ENCODE measurements around the gene CDKL1. TPM values are rescaled to one million over a fixed set of nuclear protein-coding genes. Genes with fewer than 3 reads are reported as not detected.
A peak's percentile ranks its signal among the peaks of the same experiment; 100 is the strongest.

Gene CDKL1
- 15.8 TPM for total RNA-seq

DNA sequence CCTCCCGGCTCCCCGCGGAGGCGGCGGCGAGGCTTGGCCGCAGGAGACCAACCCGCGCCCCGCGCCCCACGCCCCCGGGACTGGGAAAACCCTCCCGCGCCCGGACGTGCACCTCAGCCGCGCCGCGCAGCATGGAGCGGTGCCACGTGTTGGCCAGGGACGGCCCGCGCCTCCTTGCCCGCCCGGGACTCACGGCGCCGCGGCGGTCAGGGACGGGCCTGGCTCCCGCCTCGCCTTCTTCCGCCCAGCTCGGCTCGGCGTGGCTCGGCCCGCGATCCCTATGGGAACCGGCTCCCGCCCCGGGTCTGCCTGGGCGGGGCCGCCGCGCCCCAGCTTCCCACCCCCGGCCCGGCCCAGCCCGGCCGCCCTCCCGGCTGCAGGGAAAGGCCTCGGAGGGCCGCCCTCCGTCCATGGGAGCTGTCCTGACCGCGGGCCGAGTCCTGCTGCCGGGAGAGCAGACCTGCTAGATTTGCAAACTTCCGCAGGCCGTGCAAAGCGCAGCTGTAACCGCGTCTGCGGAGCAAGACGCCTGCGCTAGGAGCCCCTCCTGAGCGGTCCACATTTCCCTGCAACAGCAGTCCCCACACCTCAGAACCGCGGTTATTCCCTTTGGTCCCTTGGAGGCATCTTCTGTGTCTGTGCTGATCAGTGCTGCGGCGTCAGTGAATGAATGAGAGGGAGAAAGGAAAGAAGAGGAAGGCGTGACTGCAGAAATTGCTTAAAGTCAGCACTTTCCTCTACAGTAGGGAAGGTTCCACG, at the start of gene CDKL1:
TSS of gene CDKL1 (minus strand) at position 251 of the 759 bp plus-strand sequence. CDS start 1,013 bp downstream, outside the sequence.
- intact Hi-C loops (cut with DNase I): no loop called here
- ATAC-seq (peak; percentile 78), DNase-seq (ENCODE audit: low spot score) (peak; percentile 75)

DNA sequence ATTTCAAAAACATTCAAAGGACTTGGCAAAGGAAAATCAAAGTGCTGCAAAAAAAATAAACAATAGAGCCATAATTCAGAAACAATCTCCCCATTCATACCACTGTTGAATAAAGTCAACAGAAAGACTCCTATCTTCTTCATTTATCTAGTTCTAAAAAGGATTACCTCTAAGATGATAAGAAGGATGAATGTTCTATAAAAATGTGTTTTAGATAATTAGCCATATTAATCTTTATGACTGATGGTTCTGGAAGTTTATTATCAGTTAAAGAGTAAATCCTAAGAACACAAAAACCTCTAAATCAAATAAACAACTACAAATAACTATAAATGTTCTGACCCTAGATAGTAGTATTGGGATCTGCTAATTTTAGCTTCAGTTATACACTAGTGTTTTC, 37.8 kb upstream of the CDKL1 start:
- ATAC-seq (no peak), DNase-seq (ENCODE audit: low spot score) (no peak)
- intact Hi-C loops (cut with DNase I): no loop called here

DNA sequence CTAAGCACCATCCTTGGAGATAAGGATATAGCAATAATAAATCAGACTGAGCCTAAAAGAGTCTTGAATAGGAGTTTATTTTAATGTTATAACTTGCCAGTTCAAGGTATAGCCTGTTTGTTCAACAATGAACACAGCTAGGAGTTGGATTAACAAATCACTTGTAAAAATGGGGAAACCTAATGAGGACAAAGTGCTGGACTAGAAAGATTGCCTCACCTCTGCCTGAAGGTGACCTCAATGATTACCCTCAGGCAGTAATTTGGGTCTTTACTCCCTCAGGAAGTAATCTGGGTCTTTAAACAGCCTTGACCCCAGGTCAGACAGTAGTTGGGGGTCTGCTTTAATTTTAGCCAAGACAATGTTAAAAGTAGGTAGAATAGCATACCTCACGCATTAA, 35.5 kb upstream of the CDKL1 start:
- intact Hi-C loops (cut with DNase I): no loop called here

DNA sequence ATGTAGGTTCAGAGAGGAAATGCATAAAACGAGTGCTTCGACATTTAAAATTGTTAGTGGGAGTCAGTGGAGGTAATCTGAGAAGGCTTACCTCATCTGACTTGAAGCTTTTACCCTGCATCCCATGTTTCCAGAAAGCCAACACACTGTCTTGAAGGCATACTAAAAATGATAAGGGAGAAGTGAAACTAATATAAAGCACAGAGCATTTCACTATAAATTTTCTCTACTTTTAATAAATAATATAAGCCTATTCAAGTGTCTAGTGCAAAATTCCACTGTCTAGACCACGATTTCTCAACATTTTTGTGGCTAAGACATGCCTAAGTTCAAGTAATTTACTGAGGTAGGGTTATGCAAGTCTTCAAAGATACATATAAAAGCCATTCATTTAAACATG, 29.1 kb upstream of the CDKL1 start:
- DNase-seq (ENCODE audit: low spot score) (no peak), ATAC-seq (no peak)
- intact Hi-C loops (cut with DNase I): no loop called here

More for the DNA sequence above, 35.5 kb upstream of the CDKL1 start:
- DNase-seq (ENCODE audit: low spot score): no peak
- no peak for ATAC-seq

DNA sequence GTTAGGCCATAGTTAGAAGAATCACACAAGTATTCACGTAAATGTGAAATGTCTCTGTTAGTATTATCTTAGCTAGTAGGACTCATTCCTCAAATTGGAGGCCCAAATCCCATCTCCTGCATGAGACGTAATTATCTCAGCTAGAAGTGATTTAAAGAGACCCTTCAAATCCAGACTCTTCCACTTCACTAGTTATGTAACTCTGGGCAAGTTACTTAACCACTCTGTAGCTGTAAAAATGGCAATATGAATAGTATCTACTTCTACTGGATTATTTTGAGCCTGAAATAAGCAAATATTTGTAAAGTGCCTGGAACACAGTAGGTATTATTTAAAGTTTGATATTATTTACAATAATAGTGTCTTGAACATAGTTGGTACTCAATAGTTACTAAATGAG, 28.4 kb upstream of the CDKL1 start:
- no peak for ATAC-seq
- intact Hi-C loops (cut with DNase I): no loop called here
- DNase-seq (ENCODE audit: low spot score): no peak

DNA sequence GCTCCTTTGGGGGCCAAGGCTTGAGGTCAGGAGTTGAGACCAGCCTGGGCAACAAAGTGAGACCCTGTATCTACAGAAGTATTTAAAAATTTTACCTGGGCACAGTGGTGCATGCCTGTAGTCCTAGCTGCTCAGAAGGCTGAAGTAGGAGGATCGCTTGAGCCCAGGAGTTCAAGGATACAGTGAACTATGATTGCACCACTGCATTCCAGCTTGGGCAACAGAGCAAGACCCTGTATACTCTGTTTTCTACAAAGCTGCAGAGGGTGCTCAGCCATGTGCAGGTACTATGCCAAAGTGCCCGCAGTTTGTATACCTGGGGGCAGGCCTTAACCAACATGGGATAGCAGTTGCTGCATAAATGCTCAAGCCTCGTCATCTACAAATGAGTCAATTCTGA, 26.8 kb upstream of the CDKL1 start:
- intact Hi-C loops (cut with DNase I): no loop called here
- DNase-seq (ENCODE audit: low spot score) (no peak), ATAC-seq (no peak)

DNA sequence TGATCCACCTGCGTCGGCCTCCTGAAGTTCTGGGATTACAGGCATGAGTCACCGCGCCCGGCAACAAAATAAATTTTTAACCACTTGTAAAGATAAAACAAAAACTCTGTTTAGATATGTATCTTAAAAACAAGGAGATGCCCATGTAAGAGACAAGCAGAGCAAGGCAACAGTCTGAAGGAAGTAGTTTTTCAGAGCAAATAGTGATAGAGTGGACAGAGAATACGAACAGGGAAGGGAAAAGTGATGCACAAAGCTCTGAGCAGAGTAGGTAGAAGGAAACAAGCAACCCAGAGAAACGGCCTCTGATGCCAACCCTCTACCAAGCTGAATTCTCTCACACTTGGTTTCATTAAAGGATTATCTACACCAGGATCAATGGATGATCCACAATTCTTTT, 24.8 kb upstream of the CDKL1 start:
- intact Hi-C loops (cut with DNase I): no loop called here
- DNase-seq (ENCODE audit: low spot score): no peak

DNA sequence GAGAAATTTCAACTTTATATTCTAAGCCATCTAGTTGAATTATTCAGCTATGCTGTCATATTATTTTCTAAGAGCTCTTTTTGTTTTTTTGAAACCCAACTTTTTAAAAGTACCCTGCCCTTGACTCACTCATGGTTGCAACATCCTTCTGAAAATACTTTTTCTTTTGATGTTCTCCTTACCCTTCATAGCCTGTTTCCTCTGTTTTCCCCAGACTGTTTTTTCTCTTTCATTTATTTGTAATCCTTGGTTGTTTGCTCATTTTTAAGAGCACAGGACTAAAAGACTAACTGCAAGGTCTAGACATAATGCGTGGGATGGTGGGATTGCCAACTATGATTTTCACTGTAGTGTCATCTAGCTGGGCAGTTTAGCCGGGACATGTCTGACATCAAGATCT, 21.2 kb upstream of the CDKL1 start:
- intact Hi-C loops (cut with DNase I): no loop called here
- peak; percentile 73 for ATAC-seq
- no peak for DNase-seq (ENCODE audit: low spot score)

More for the DNA sequence above, 24.8 kb upstream of the CDKL1 start:
- ATAC-seq: no peak

DNA sequence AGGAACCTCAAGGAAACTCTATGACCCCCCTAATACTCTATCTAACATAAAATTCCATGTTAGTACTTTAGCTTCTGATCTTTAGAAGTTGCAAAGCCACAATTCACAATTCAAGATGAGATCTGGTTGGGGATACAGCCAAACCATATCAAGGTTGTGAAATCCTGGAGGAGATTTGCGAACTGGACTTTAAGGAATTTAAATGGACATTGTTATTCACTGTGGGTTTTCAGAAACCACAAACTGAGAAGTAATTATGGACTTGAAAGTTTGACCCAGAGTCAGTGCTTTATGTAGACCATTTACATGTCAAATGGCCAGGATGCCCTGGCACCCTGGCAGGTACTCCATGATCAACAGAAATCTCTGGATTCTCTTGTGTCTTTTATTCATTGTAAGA, 14.2 kb upstream of the CDKL1 start:
- ATAC-seq (peak; percentile 66), DNase-seq (ENCODE audit: low spot score) (no peak)
- intact Hi-C loops (cut with DNase I): no loop called here

DNA sequence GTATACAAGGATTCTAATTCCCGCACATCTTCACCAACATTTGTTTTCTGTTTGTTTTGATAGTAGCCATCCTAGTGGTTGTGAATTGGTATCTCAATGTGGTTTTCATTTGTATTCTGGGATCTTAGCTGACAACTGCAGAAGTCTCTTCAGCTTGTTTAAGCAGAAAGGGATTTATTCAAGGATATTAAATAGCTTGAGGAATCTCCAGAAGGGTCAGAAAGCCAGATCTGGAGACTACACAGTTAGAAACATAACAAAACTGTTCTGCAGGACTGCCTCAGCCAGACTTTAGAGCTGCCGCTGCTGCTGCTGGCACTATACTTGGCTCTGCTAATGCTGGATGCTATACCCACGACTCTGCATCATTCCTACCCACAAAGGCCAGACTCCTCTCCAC, 13.4 kb upstream of the CDKL1 start:
- DNase-seq (ENCODE audit: low spot score) (no peak), ATAC-seq (no peak)
- intact Hi-C loops (cut with DNase I): no loop called here

DNA sequence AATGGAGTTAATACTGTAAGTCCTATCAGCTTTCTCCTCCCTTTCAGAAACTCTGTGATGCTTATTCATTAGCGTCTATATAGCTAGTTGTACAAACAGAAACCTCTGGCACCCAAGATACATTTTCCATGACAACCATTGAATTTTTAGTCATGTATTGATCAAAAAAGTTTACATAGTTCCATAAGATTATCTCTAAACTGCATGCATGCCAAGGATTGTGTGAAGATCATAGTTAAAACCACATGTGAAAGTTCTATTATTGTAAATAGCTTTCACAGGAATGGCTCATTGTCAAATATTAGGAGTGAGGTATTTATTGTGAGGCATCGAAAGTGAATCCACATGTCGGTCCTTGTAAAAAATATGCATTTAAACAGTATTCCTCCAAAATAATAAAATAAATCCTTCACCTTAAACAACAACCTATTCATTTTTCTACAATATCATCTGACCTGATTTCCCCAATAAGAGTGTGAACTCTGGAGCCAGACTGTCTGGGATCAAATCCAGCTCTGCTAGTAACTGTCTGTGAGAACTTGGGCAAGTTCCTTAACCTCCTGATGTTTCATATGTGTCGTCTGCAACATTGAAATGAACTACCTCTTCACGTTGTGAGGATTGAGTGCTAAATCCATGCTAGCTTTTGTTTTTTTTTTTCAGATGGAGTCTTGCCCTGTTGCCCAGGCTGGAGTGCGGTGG, 10.6 kb upstream of the CDKL1 start:
- intact Hi-C loops (cut with DNase I): no loop called here
- DNase-seq (ENCODE audit: low spot score): no peak
- ATAC-seq: peak; percentile 72

DNA sequence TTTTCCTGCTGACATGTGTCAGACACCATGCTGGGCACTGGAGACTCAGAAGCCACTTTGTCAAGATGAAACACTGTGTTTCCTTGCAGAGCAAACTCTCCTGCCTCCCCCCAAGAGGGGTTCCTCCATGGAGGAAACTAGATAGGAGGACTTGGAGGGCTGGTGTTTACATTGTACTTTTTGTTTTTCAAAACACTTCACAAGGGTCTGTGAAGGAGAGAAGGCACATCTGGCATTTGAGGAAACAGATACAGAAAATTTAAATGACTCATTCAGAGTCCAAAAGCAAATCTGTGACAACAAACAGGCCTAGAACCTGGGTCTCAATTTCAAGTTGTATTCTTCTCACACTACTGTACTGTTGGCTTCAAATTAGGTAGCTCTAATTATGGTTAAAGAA, 6.7 kb upstream of the CDKL1 start:
- intact Hi-C loops (cut with DNase I): no loop called here
- DNase-seq (ENCODE audit: low spot score): no peak
- no peak for ATAC-seq

DNA sequence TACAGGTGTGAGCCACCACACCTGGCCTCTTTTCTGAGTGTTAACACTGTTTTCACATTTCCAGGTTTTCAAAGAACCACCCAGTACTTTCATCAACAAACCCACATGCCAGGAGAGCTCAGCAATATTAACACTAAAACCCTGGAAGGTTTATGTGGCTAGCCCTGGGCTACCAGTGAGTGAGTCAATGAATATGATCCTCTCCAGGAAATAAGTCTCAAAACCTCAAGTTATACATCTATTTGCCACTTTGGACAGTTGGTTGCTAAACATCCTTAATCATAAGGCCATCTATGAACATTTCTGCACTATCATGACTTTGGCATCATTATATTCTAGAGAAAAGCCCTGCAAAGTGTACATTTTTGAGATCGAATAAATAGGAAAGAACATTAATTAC, 6.3 kb upstream of the CDKL1 start:
- intact Hi-C loops (cut with DNase I): no loop called here
- ATAC-seq (no peak), DNase-seq (ENCODE audit: low spot score) (no peak)

DNA sequence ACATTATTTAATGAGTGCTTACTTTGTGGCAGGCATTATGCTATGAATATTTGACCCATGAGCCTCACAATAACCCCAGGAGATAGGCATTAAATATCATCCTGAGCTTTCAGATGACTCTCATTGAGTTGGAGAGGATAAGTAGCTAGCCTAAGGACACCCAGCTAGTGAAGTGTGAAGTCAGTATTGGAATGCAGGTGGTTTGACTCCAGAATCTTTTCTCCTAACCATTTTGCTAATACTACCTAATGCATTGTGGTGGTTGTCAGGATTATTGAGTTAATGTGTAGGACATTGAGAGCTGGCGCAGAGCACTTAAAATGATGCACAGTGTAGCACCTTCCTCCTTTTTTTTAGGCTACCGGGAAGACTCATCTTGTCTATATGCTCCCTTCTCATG, 3.8 kb upstream of the CDKL1 start:
- DNase-seq (ENCODE audit: low spot score) (no peak), ATAC-seq (no peak)
- intact Hi-C loops (cut with DNase I): no loop called here

DNA sequence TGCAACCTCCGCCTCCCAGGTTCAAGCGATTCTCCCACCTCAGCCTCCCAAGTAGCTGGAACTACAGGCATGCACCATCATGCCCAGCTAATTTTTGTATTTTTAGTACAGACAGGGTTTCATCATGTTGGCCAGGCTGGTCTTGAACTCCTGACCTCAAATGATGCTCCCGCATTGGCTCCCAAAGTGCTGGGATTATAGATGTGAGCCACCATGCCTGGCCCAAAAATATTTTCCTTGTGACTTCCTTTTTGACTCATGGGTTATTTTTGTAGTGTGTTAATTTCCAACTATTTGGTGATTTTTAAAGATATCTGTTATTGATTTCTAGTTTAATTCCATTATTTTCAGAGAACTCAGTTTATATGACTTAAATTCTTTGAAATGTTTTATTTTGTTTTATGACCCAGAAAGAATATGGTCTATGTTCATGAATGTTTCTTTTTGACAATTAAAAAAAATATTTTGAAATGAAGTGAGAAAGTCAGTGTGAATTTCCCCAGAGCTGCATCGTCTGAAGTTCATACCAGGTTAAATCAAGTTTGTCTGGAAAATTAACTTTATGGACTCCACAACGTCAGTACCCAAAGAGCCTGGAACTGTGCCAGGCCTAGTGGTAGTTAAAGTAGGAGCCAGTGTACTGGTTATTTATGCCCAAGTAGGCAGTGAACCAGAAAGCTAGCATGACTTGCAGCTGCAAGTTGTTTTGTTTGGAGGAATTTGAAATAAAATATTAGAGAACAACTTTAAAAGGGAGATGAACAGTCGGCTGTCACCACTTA, 2.8 kb upstream of the CDKL1 start:
- DNase-seq (ENCODE audit: low spot score): no peak
- intact Hi-C loops (cut with DNase I): no loop called here

DNA sequence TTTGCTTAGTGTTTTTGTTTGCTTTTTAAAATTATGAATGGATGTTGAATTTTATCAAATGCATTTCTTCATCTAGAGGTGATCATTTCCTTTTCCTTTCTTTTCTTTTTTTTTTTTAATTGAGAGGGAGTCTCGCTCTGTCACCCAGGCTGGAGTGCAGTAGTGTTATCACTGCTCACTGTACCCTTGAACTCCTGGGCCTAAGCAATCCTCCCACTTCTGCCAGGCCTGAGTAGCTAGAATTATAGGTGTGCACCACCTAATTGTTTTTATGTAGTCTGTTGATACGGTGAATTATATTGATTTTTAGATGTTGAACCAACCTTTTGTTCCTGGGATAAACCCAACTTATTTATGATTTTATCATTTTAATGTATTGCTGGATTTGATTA, 1.5 kb upstream of the CDKL1 start:
- ATAC-seq (no peak), DNase-seq (ENCODE audit: low spot score) (no peak)
- intact Hi-C loops (cut with DNase I): no loop called here

More for the DNA sequence above, 2.8 kb upstream of the CDKL1 start:
- no peak for ATAC-seq

DNA sequence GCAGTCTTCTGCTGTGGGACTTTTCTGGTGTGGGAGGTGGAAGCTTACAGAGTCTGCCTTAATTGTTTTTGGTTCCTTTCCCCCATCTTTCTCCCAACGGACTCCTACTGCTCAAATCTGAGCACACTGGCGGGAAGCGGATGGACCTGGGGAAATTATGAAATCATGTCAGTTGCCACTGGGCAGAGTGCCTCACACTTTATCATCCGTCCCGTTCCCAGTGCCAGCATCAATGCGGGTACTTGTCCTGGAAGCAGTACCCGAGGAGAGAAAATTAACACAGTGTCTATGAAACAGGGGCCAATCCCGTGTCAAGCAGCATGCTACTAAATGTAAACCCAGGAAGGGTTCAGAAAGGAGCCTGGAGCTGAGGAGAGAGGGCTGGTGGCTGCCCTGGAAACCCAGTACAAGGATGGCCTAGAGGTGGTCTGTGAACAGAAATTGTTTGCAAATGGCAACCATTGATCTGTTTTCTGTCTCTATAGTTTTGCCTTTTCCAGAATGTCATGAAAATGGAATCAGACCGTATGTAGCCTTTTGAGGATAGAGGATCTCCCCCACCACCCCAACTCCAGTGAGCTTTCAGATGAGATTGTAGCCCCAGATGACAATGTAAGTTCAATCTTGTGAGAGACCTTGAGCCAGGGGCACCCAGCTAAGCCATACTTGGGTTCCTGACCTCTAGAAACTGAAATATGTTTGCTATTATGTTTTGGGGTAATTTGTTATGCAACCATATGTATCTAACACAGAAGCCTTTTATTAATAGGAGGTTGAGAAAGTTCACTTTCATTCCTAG, 908 bp upstream of the CDKL1 start:
- DNase-seq (ENCODE audit: low spot score) (no peak), ATAC-seq (peak; percentile 44)
- intact Hi-C loops (cut with DNase I): no loop called here

DNA sequence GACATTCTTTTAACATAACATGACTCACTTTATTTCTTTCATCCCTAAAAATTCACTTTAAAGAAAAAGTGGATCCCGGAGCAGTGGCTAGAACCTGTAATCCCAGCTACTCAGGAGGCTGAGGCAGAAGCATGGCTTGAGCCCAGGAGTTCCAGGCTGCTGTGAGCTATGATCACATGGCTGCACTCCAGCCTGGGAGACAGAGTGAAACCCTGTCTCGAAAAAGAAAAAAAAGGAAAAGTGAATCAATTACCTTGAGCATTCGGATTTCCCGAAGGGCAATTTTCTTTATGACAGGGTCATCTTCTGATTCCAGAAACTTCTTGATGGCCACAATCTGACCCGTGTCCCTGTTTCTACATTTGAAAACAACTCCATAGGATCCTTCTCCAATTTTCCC, 1.2 kb downstream of the CDKL1 start:
- intact Hi-C loops (cut with DNase I): no loop called here
- ATAC-seq (peak; percentile 51), DNase-seq (ENCODE audit: low spot score) (no peak)

DNA sequence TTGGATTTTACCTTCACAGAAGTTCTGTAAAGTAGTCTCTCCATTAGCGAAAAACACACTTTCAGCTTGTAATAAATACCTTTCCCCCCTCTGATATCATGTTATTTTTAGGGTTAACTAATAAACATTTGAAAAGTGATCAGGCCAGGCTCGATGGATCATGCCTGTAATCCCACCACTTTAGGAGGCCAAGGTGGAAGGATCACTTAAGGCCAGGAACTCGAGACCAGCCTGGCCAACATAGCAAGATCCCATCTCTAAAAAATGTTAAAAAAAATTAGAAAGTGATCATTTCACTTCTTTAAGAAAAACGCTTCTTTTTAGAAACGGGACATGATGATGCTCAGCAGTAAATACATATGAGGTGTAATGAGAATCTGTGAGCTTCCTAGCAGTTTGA, 2.0 kb downstream of the CDKL1 start:
- DNase-seq (ENCODE audit: low spot score) (no peak), ATAC-seq (no peak)
- intact Hi-C loops (cut with DNase I): no loop called here

All from sciatic nerve (tissue), 2 donors.